IMR-90 (cell line): ENCODE data around the gene MRPL50. TPM values are rescaled to one million over a fixed set of nuclear protein-coding genes. Genes with fewer than 3 reads are reported as not detected.

Experiments
- ATAC-seq: fragments of 200-7000 bp; cut with Tn5 transposase; 2 replicates; pipeline ENCODE4 v1.9.1; 2020; ENCODE audit warnings: low read depth, mild to moderate bottlenecking, moderate library complexity
- BruUV-seq: library from RNA; stranded (reverse); fragments of 400-500 nt; replicated peaks from 2 replicates; lab custom pipeline; 2021; lab: Mats Ljungman, UMichigan
- CTCF ChIA-PET: fragments of 300-600 bp; formaldehyde crosslinking; extraction: SDS; loops from one replicate; lab custom pipeline; 2021; ENCODE audit warnings: antibody characterized with exemption; lab: Yijun Ruan, JAX
- POLR2A ChIA-PET: fragments of 300-600 bp; sonication (Branson Sonifier 250); formaldehyde crosslinking; loops from one replicate; lab custom pipeline; 2022; ENCODE audit warnings: antibody characterized with exemption; ENCODE audit not compliant: unreplicated experiment; lab: Charles Lee
- DNase-seq: peaks from one replicate; pipeline ENCODE4 v3.0.0; 2013
- H2AFZ ChIP-seq: replicated peaks from 2 replicates; pipeline ENCODE3; 2013; ENCODE audit warnings: low read length, mild to moderate bottlenecking; ENCODE audit not compliant: poor library complexity
- H2AK5ac ChIP-seq: 2 replicates; pipeline ENCODE4 v1.6.1; 2013; ENCODE audit warnings: low read depth, low read length, inconsistent platforms
- H2AK9ac ChIP-seq: replicated peaks from 2 replicates; pipeline ENCODE3; 2013; ENCODE audit warnings: mild to moderate bottlenecking, low read depth, low read length, moderate library complexity; ENCODE audit not compliant: poor library complexity
- H2BK120ac ChIP-seq: 2 replicates; pipeline ENCODE4 v1.6.1; 2013; ENCODE audit warnings: low read depth, low read length, inconsistent platforms
- H2BK15ac ChIP-seq: 3 replicates; pipeline ENCODE4 v1.6.1; 2013; ENCODE audit warnings: low read depth, low read length, inconsistent platforms
- H2BK20ac ChIP-seq: 2 replicates; pipeline ENCODE4 v1.6.1; 2013; ENCODE audit warnings: low read depth, mild to moderate bottlenecking, inconsistent platforms, low read length, moderate library complexity
- H2BK5ac ChIP-seq: 2 replicates; pipeline ENCODE4 v1.6.1; 2013; ENCODE audit warnings: mild to moderate bottlenecking, low read depth, low read length, inconsistent platforms; ENCODE audit not compliant: poor library complexity, severe bottlenecking
- H3K14ac ChIP-seq: replicated peaks from 2 replicates; pipeline ENCODE4 v1.6.1; 2013; ENCODE audit warnings: low read depth, low read length, inconsistent platforms
- H3K18ac ChIP-seq: 2 replicates; pipeline ENCODE4 v1.6.1; 2013; ENCODE audit warnings: low read depth, low read length, control low read depth
- H3K23ac ChIP-seq: 2 replicates; pipeline ENCODE4 v1.6.1; 2013; ENCODE audit warnings: low read depth, low read length, inconsistent platforms
- H3K27ac ChIP-seq: 2 replicates; pipeline ENCODE4 v1.5.1; 2013; ENCODE audit warnings: mild to moderate bottlenecking, control low read depth, low read length; ENCODE audit not compliant: insufficient read depth
- H3K27me3 ChIP-seq: 2 replicates; pipeline ENCODE4 v1.6.1; 2013; ENCODE audit warnings: low read length; ENCODE audit not compliant: control insufficient read depth, insufficient read depth
- H3K36me3 ChIP-seq: 2 replicates; pipeline ENCODE4 v1.6.1; 2013; ENCODE audit warnings: low read length, mixed read lengths; ENCODE audit not compliant: control insufficient read depth, insufficient read depth
- H3K4ac ChIP-seq: 2 replicates; pipeline ENCODE4 v1.6.1; 2013; ENCODE audit warnings: low read depth, low read length, inconsistent platforms
- H3K4me1 ChIP-seq: 2 replicates; pipeline ENCODE4 v1.6.1; 2013; ENCODE audit warnings: low read length, mixed read lengths; ENCODE audit not compliant: control insufficient read depth, insufficient read depth
- H3K4me2 ChIP-seq: 2 replicates; pipeline ENCODE4 v1.6.1; 2013; ENCODE audit warnings: low read depth, mild to moderate bottlenecking, control low read depth, low read length, moderate library complexity
- H3K4me3 ChIP-seq: 2 replicates; pipeline ENCODE4 v1.5.1; 2013; ENCODE audit warnings: low read depth, mild to moderate bottlenecking, control low read depth, low read length, moderate library complexity; ENCODE audit not compliant: insufficient read depth
- H3K56ac ChIP-seq: 2 replicates; pipeline ENCODE4 v1.6.1; 2013; ENCODE audit warnings: low read length, inconsistent platforms; ENCODE audit not compliant: insufficient read depth; ENCODE audit errors: extremely low read depth
- H3K79me1 ChIP-seq, 2 experiments: 2 replicates each; pipeline ENCODE4 v1.6.1; 2013; ENCODE audit warnings: low read length in 2 of 2, inconsistent platforms in 1 of 2, low read depth in 1 of 2
- H3K9ac ChIP-seq: 2 replicates; pipeline ENCODE4 v1.6.1; 2013; ENCODE audit warnings: low read depth, low read length, control low read depth
- H3K9me1 ChIP-seq: 2 replicates; pipeline ENCODE4 v1.6.1; 2013; ENCODE audit warnings: low read length, inconsistent platforms; ENCODE audit not compliant: insufficient read depth
- H3K9me3 ChIP-seq: 2 replicates; pipeline ENCODE4 v1.6.1; 2013; ENCODE audit warnings: low read length; ENCODE audit not compliant: control insufficient read depth, insufficient read depth
- H4K20me1 ChIP-seq: 2 replicates; pipeline ENCODE4 v1.6.1; 2013; ENCODE audit warnings: low read length, inconsistent platforms; ENCODE audit not compliant: insufficient read depth
- H4K5ac ChIP-seq: 2 replicates; pipeline ENCODE4 v1.6.1; 2013; ENCODE audit warnings: mild to moderate bottlenecking, low read depth, low read length, control low read depth
- H4K8ac ChIP-seq, 2 experiments: 2 replicates each; pipeline ENCODE4 v1.6.1; 2013; ENCODE audit warnings: low read depth in 2 of 2, low read length in 2 of 2, control low read depth in 1 of 2, inconsistent platforms in 1 of 2
- H4K91ac ChIP-seq: 2 replicates; pipeline ENCODE4 v1.6.1; 2013; ENCODE audit warnings: low read depth, low read length, inconsistent platforms; ENCODE audit not compliant: insufficient read depth
- BHLHE40 ChIP-seq: fragments of 150-350 bp; IDR thresholded peaks from 2 replicates; pipeline ENCODE4 v1.6.1; 2016; ENCODE audit warnings: mild to moderate bottlenecking, low read depth, low read length
- CEBPB ChIP-seq: IDR thresholded peaks from 2 replicates; pipeline ENCODE4 v1.6.1; 2012; ENCODE audit warnings: low read depth, low read length, improper control_type of control experiment
- CHD1 ChIP-seq: IDR thresholded peaks from 2 replicates; pipeline ENCODE4 v1.6.1; 2012; ENCODE audit warnings: low read depth, low read length, improper control_type of control experiment
- FOS ChIP-seq: fragments of 150-350 bp; IDR thresholded peaks from 2 replicates; pipeline ENCODE4 v1.6.1; 2016; ENCODE audit warnings: low read depth, low read length
- MAFK ChIP-seq: IDR thresholded peaks from 2 replicates; pipeline ENCODE4 v1.6.1; 2012; ENCODE audit warnings: low read depth, low read length, improper control_type of control experiment
- MAZ ChIP-seq: IDR thresholded peaks from 2 replicates; pipeline ENCODE4 v1.6.1; 2012; ENCODE audit warnings: low read depth, mild to moderate bottlenecking, low read length, improper control_type of control experiment, moderate library complexity, borderline replicate concordance
- MXI1 ChIP-seq: IDR thresholded peaks from 2 replicates; pipeline ENCODE4 v1.6.1; 2012; ENCODE audit warnings: low read depth, mild to moderate bottlenecking, low read length, moderate library complexity, borderline replicate concordance
- NFE2L2 ChIP-seq: fragments of 150-350 bp; IDR thresholded peaks from 2 replicates; pipeline ENCODE4 v1.6.1; 2016; ENCODE audit warnings: low read depth, mild to moderate bottlenecking, low read length
- POLR2A ChIP-seq: IDR thresholded peaks from 2 replicates; pipeline ENCODE4 v1.6.1; 2012; ENCODE audit warnings: mild to moderate bottlenecking, low read depth, low read length
- RAD21 ChIP-seq: IDR thresholded peaks from 2 replicates; pipeline ENCODE4 v1.6.1; 2012; ENCODE audit warnings: low read length, improper control_type of control experiment
- RCOR1 ChIP-seq: IDR thresholded peaks from 2 replicates; pipeline ENCODE4 v1.6.1; 2012; ENCODE audit warnings: mild to moderate bottlenecking, low read length, improper control_type of control experiment; ENCODE audit not compliant: insufficient replicate concordance
- RFX5 ChIP-seq: IDR thresholded peaks from 2 replicates; pipeline ENCODE4 v1.8.0; 2012; ENCODE audit warnings: low read depth, mild to moderate bottlenecking, low read length, moderate library complexity
- SMC3 ChIP-seq: fragments of 150-350 bp; IDR thresholded peaks from 2 replicates; pipeline ENCODE4 v1.6.1; 2016; ENCODE audit warnings: low read depth, mild to moderate bottlenecking, antibody characterized with exemption, low read length, moderate library complexity
- WGBS, 2 experiments: methylation state at CpG; one replicate each; pipeline versions ENCODE4 v1.1.5 to v1.1.7; 2013; ENCODE audit warnings: missing lambda C conversion rate in 2 of 2; ENCODE audit not compliant: insufficient read length in 1 of 2; ENCODE audit errors: extremely low coverage in 2 of 2; 5-methylcytosine and 5-hydroxymethylcytosine counted together
- dilution Hi-C: fragments of 300-500 bp; cut with HindIII; formaldehyde crosslinking; loops from one replicate; pipeline ENCODE4 v1.14.3; 2018; ENCODE audit warnings: low sequenced_read_pairs; ENCODE audit not compliant: unreplicated experiment
- in situ Hi-C: fragments of 300-500 bp; cut with MboI; formaldehyde crosslinking; loops from 3 replicates; pipeline ENCODE4 v1.14.3; 2019; ENCODE audit warnings: low sequenced_read_pairs, inconsistent platforms, mixed read lengths
- intact Hi-C: fragments of 100-400 bp; cut with micrococcal nuclease; formaldehyde crosslinking; loops from 2 replicates; pipeline ENCODE4 v1.10.0; 2022
- polyA plus RNA-seq, 3 experiments: library from polyadenylated mRNA; depleted of rRNA; stranded (reverse); fragments of >200 nt; gene quantifications; 2 replicates each; pipeline ENCODE4 v1.2.3, GENCODE V29; 2012; ENCODE audit warnings: low replicate concordance in 1 of 3
- total RNA-seq: library from RNA; depleted of rRNA; stranded (reverse); fragments of >200 nt; gene quantifications from 2 replicates; pipeline ENCODE4 v1.2.3, GENCODE V29; 2012
- TF ChIP-seq, protein P1 (sequence below): conservative IDR thresholded peaks from 2 replicates; pipeline ENCODE4 v1.5.1; 2012; ENCODE audit warnings: mild to moderate bottlenecking, low read depth, low read length, improper control_type of control experiment
- TF ChIP-seq, protein P2 (sequence below): fragments of 150-350 bp; IDR thresholded peaks from 2 replicates; pipeline ENCODE4 v1.6.1; 2017; ENCODE audit warnings: mild to moderate bottlenecking, antibody characterized with exemption, low read length, low read depth
- TF ChIP-seq, protein P3 (sequence below): fragments of 150-350 bp; IDR thresholded peaks from 2 replicates; pipeline ENCODE4 v1.6.1; 2016; ENCODE audit warnings: low read depth, mild to moderate bottlenecking, low read length, moderate library complexity, borderline replicate concordance

The MRPL50 gene
- total and polyA plus RNA-seq, 2 of the 4 experiments (the other 2 are of a cell fraction): 7.5 to 8.6 TPM

DNA sequence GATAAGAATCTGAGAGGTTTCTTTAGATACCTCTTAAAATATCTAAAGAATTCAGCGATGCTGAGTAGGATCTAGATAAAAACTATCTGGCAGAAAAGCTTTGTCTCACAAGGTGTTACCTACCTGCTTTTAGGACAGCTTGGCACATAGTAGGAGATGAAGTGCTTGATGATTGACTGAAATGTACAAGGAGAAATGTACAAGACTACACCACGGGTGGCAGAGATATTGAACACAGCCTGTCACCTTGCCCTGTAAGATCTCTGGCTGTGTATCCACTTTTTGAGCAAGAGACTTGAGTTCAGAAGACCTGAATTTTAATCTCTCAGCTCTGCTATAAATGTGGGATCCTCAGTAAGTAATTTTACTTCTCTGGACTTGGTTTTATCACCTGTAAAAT lies 21.4 kb upstream of the MRPL50 start:
- peaks cover 5% of the 10 kb centered on the region for H3K9me3 ChIP-seq
- ATAC-seq (no peak), DNase-seq (no peak)
- no peak overlapping the region for H2BK120ac ChIP-seq
- no peak overlapping the region for H3K4me3 ChIP-seq
- whole genome bisulfite sequencing, 2 experiments: no CpG with 5 or more reads among the region's 2 CpGs
- no peaks in the 10 kb centered on the region for H3K79me1 ChIP-seq
- no peak overlapping the region for H3K14ac ChIP-seq
- H3K27me3 ChIP-seq: no peaks in the 10 kb centered on the region
- intact Hi-C loops (no loop called here), dilution Hi-C loops (no loop called here), in situ Hi-C loops (no loop called here)
- H3K18ac ChIP-seq: no peak overlapping the region
- H3K4me1 ChIP-seq: no peaks in the 10 kb centered on the region
- no peak overlapping the region for H4K8ac ChIP-seq
- no peak overlapping the region for H3K4me2 ChIP-seq
- H3K9me1 ChIP-seq: no peaks in the 10 kb centered on the region
- H2AK9ac ChIP-seq: no peak overlapping the region
- H2AK5ac ChIP-seq: no peak overlapping the region
- TF ChIP-seq POLR2A (no peak), RCOR1 (no peak), MXI1 (no peak), NFE2L2 (no peak), RFX5 (no peak), CEBPB (no peak), MAFK (no peak), SMC3 (no peak), FOS (no peak), BHLHE40 (no peak), CHD1 (no peak), MAZ (no peak), RAD21 (no peak)
- TF ChIP-seq, protein P1, sequence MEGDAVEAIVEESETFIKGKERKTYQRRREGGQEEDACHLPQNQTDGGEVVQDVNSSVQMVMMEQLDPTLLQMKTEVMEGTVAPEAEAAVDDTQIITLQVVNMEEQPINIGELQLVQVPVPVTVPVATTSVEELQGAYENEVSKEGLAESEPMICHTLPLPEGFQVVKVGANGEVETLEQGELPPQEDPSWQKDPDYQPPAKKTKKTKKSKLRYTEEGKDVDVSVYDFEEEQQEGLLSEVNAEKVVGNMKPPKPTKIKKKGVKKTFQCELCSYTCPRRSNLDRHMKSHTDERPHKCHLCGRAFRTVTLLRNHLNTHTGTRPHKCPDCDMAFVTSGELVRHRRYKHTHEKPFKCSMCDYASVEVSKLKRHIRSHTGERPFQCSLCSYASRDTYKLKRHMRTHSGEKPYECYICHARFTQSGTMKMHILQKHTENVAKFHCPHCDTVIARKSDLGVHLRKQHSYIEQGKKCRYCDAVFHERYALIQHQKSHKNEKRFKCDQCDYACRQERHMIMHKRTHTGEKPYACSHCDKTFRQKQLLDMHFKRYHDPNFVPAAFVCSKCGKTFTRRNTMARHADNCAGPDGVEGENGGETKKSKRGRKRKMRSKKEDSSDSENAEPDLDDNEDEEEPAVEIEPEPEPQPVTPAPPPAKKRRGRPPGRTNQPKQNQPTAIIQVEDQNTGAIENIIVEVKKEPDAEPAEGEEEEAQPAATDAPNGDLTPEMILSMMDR: no peak
- TF ChIP-seq, protein P2, sequence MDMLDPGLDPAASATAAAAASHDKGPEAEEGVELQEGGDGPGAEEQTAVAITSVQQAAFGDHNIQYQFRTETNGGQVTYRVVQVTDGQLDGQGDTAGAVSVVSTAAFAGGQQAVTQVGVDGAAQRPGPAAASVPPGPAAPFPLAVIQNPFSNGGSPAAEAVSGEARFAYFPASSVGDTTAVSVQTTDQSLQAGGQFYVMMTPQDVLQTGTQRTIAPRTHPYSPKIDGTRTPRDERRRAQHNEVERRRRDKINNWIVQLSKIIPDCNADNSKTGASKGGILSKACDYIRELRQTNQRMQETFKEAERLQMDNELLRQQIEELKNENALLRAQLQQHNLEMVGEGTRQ: no peak
- TF ChIP-seq, protein P3, sequence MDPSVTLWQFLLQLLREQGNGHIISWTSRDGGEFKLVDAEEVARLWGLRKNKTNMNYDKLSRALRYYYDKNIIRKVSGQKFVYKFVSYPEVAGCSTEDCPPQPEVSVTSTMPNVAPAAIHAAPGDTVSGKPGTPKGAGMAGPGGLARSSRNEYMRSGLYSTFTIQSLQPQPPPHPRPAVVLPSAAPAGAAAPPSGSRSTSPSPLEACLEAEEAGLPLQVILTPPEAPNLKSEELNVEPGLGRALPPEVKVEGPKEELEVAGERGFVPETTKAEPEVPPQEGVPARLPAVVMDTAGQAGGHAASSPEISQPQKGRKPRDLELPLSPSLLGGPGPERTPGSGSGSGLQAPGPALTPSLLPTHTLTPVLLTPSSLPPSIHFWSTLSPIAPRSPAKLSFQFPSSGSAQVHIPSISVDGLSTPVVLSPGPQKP: no peak
- no peaks in the 10 kb centered on the region for H4K20me1 ChIP-seq
- H4K5ac ChIP-seq: no peak overlapping the region
- no peaks in the 10 kb centered on the region for H3K36me3 ChIP-seq
- BruUV-seq: no TSS peak
- no peak overlapping the region for H3K23ac ChIP-seq
- H3K4ac ChIP-seq: no peak overlapping the region
- H2AFZ ChIP-seq: no peak overlapping the region
- H4K91ac ChIP-seq: no peak overlapping the region
- H3K27ac ChIP-seq: no peak overlapping the region
- no peak overlapping the region for H2BK15ac ChIP-seq
- POLR2A ChIA-PET: no interaction called here
- no peak overlapping the region for H2BK20ac ChIP-seq
- no peak overlapping the region for H3K9ac ChIP-seq
- CTCF ChIA-PET: no interaction called here
- no peak overlapping the region for H2BK5ac ChIP-seq
- H3K56ac ChIP-seq: no peak overlapping the region
